ENCODE results near the gene PLEKHO2.
A peak's percentile ranks its signal among the peaks of the same experiment; 100 is the strongest.

The PLEKHO2 gene

GRCh38 chr15:64828985-64829384 lies 12.7 kb upstream of the PLEKHO2 start:
- DNase-seq = no peak

GRCh38 chr15:64833690-64834089 lies 8.0 kb upstream of the PLEKHO2 start:
- DNase-seq = no peak

GRCh38 chr15:64836023-64836536 lies 5.6 kb upstream of the PLEKHO2 start:
- DNase-seq = no peak

GRCh38 chr15:64837502-64837901 lies 4.2 kb upstream of the PLEKHO2 start:
- peak; percentile 71 for DNase-seq

DNA sequence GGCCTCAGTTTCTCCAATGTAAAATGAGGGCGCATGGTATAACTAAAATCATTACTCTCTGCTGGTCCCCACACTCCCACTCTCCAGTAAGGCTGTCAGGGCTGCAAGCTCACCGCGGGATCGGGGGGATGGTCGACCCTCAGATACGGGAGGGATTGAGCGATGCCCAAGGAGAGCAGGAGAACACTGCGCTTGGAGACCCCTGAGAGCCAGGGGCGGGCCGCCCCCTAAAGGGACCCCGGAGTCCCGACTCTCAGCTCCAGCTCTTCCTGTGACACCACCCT lies 713 bp upstream of the PLEKHO2 start:
- no peak for DNase-seq

DNA sequence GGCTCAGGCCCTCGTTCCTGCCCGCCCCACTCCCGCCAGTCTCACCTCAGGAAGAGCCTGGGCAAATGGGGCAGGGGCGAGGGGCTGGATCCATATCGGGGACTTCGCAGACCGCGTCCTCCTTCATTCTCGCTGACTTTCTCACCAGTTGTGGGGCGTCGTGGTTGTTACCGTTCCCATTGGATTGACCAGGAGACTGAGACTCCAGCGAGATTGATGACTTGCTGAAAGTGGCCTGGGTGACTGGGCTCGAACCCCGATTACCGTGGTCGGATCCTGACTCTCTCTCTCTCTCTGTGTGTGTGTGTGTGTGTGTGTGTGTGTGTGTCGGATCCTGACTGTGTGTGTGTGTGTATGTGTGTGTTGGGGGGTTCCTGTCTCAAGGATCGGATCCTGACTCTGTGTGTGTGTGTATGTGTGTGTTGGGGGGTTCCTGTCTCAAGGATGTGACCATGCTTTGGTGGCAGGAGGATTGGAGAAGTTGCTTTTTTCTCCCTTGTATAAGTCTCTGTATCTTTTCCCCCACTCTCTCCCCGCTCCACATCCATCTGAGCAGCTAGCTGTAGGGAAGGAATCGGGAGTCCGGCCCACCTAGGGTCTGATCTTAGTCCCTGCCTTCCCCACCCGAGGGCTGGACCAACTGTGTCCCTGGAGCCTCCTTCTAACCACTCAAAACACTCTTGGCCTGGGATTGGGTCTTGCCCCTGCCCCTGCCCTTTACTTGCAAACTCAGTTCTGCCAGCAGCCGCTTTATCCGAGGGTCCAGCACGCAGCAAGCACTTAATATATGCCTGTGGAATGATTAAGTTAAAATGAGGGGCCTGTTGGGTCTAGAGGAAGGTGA lies 603 bp downstream of the PLEKHO2 start:
- DNase-seq = peak; percentile 39

- no peak for DNase-seq
These were observed 1.4 kb downstream of the PLEKHO2 start for GRCh38 chr15:64842986-64843561.

DNA sequence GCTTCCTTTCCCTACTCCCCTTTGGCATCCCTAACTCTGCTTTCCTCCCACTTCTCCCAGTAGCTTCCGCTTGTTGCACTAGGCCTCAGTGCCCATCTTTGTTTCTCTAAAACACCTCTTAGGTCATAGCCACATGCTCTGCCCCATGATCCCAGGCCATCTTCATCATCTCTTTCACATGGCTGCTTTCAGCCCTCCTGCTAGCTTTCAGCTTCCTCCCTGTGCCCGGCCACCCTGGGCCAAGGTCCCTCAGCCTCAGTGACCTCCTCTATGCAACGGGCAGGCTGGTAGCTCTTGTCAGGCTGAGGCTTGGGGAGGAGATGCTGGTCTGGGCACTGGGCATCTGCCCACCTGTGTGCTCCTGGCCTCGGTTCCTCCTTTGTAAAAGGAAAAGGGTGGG lies 2.3 kb downstream of the PLEKHO2 start:
- no peak for DNase-seq

GRCh38 chr15:64844576-64845145 lies 2.9 kb downstream of the PLEKHO2 start:
- DNase-seq = no peak

DNA sequence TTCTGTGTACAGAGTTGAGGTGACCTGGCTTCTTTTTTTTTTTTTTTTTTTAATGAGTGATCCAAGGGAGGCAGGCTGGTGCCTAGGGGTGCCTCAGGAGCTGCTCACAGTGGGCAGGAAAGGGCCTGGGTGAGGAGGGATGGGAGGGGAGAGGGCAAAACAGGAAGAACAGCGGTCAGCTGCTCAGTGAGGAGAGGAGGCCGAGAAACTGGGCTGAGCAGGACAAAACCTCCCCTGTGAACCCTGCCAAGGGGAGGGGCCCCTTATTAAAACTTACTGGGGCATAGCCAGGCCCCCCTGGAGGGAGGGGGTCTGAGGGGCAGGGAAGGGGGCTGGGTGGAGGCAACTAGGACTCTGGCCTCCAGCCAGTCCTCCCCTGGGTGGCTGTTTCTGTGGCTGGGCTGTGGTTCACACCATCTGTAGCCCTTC lies 3.5 kb downstream of the PLEKHO2 start:
- no peak for DNase-seq

DNA sequence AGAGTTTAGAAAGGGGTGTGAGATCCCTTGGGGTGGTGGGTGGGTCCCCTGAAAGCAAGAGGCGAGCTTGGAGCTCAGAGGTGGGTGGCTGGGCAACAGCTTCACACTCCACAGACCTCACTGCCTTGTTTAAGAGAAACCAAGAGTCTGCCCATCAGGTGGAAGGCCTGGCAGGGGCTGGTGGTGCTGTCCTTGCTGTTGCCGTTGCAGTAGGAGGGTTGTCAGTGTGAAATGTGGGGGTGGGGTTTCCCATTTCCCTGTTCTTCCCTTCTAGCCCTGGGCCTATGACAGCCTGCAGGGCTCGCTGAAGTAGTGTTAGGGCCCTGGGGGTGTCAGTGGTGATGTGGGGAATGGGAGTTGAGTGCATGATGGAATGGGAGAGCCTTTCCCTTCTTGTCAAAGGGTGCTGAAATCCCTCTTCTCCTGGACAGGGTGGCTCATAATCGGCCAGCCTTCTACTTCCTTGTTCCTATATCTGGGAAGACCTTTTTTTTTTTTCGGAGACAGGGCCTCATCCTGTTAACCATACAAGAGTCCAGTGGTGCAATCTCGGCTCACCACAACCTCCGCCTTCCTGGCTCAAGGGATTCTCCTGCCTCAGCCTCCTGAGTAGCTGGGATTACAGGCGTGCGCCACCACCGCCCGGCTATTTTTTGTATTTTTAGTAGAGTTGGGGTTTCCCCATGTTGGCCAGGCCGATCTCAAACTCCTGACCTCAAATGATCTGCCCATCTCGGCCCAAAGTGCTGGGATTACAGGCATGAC lies 4.3 kb downstream of the PLEKHO2 start:
- DNase-seq = no peak

- no peak for DNase-seq
These were observed 5.3 kb downstream of the PLEKHO2 start for GRCh38 chr15:64847016-64847415.

DNA sequence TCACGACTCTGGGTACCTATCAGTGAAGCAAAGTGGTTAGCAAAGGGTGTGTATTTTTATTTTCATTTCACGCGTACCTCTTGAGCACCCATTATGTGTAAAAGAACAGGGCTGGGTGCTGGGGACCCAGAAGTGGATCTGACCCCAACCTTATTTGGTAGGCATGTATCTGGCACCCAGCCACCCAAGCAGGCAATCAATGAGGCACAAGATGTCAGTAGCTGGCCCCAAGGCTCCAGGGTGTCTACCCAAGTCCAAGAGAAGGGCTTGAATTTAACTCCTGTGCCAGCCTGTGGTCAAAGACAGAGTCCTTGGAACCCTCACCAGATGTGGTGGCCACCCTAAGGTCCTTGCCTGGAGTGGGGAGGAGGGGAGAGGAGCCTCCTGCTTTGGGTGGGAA lies 5.7 kb downstream of the PLEKHO2 start:
- no peak for DNase-seq

GRCh38 chr15:64847876-64848716 lies 6.4 kb downstream of the PLEKHO2 start:
- DNase-seq = no peak

DNA sequence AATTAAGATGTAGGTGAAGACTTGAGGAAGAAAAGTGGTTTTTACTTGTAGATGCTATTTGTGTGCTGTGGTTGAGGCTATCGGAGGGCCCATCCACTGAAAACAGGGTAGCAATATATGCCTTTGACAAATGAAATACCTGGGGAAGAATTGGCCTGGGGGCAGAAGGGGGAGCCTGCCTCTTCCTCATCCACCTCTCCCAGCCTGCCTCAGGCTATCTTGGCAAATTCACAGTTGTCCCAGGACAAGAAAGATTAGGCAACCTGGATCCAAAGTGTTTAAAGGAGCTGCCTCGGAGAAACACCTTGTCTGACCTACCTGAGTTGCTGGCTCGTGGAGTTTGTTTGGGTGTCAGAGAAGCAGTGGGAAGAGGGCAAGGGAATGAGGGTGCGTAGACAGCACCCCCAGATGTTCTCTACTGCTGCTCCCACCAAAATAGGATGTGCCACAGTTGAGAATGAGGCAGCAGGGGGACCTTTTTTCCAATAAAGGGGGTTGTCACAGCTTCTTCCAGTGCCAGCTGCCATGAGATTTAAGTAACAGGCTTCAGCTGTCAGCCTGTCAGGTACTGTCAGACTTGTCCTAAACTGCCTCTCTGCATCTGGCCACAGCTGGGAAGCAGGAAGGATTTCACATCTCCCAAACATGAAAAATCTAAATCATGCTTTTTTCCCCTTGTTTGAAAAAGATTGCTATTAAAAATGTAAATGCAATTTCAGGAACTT lies 9.2 kb downstream of the PLEKHO2 start:
- DNase-seq = no peak

- no peak for DNase-seq
These were observed 9.8 kb downstream of the PLEKHO2 start for GRCh38 chr15:64851503-64851840.

- no peak for DNase-seq
These were observed 12.3 kb downstream of the PLEKHO2 start for GRCh38 chr15:64854041-64854440.

GRCh38 chr15:64854526-64854925 lies 12.8 kb downstream of the PLEKHO2 start:
- DNase-seq = no peak

DNA sequence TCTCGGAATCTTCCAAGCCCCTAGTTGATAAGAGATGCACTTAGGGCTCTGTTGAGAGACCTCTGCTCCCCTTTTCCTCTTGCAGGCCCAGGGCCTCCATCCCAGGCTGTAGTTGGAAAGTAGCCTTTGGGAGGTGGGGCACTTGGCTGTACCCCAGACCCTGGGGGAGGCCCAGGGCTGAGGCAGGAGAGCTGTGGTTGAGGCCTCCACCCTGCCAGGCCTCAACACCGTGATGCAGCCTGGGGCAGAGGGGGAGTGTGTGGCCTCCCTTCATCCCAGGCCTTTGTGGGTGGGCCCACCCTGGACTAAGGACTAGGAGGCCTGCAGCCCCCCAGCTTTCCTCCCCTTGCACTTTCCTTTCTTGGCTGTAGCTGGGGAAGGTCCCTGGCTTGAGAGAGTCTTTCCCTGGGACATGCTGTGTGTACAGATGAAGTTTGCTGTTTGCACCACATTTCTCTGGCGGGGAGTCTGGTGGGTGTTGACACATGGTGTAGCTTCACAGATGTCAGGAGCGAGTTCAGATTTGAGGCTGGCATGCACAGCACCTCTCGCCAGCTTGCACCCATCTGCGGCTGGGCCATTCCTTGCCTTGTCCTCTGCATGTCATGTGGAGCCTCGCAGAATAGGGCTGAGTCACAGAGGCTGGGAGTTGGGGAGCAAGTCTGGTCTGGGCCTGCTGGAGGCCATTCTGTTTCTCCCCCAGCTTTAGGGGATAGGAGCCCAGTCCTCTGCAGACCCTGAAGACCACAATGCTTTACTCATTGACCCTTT lies 13.7 kb downstream of the PLEKHO2 start:
- no peak for DNase-seq

- no peak for DNase-seq
These were observed 14.9 kb downstream of the PLEKHO2 start for GRCh38 chr15:64856429-64857145.

All from CD4-positive, alpha-beta T cell treated with Interleukin-12 subunit alpha and Interleukin-12 subunit beta, for 1 hour (primary cell).